GM19467 (cell line): ENCODE data around the gene FUT6.
"Not testable (repeated sequence)": the region's sequence is repeated elsewhere in the genome, so short reads cannot be mapped to it uniquely, and the experiment has no call there.

Experiments
- ATAC-seq: cut with Tn5 transposase; IDR thresholded peaks from one replicate; pipeline ENCODE4 v1.9.1; 2021; ENCODE audit warnings: mild to moderate bottlenecking, moderate library complexity; ENCODE audit not compliant: unreplicated experiment

The FUT6 gene

DNA sequence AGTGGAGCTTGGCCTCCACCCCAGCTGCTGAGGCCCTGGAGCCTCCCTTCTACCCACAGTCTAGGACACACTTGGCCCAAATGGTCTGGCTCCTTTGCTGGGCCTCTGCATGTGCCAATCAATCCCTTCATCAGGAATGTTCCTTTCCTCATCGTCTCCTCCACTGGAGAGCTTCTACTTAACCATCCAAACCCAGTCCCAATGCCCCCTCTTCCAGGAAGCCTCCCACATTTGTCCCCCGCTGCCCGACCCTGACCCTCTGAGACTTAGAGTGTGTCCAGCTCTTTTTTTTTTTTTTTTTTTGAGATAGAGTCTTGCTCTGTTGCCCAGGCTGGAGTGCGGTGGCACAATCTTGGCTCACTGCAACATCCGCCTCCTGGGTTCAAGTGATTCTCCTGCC, 51.1 kb downstream of the FUT6 start:
- ATAC-seq: no peak

DNA sequence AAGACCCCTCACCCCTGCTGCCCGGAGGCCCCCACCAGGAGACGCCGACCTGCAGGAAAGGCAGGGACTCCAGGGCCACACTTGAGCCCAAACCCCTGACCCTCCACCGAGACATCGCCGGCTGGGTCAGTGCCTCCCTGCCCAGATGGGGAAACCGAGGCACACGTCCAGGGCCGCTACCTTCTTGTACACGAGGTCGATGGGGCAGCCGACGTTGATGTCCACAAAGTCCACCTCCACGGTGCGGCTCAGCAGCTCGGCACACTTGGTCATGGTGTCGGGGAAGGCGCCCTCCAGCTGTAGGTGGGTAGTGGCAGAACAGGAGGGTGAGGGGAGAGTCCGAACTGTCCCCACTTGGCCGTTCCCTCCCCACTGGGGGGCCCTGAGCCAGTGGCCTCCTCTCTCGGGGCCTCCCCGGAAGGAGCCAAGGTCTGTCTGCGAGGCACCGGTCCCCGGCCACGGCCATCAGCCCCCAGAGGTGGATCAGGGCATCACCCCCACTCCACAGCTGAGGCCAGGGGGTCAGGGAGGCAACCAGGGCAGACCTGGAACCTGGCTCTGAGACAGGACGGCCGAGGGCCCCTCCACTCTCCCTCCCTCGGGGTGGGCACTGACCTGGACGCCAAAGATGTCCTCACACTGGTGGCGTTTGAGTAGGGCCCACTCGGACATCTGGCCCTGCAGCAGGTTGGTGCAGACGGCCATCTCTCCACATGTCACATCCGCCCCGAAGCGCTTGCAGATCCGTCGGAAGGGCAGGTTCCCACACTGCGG, 51.9 kb downstream of the FUT6 start:
- ATAC-seq: no peak

DNA sequence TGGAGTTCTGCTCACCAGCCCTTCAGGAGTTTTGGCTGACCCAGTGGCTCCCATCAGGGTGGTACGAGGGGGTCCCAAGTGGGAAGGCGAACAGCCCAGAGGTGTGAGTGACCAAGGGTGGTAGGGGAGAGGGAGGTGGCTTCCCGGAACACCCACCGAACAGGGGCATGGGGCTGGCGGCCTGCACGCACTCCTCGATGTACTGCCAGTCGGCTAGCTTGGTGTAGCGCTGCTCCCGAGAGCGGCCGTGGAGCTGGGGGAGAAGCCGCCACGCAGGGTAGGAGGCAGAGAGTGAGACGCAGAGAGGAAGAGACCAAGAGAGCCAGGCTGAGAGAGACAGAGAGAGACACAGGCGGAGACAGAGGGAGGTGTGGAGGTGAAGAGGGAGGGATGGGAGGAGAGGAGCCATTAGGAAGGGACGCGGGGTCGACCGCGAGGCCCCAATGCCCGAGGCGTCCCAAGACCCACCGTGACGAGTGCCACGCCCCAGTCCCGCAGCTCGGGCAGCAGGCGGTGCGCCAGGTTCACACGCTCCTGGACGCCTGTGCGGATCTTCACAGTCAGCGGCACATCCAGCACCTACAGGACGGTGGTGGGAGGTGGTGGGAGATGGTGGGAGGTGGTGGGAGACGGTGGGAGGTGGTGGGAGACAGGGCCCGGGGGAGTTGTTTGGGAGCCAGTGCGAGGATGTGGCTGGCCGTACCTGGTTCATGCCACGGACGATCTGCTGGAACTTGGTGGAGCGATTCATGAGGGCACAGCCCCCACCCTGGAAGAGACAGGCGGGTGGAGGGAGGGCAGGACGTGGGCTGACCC, 52.7 kb downstream of the FUT6 start:
- no peak for ATAC-seq

GRCh38 chr19:5785423-5785822, 54.1 kb downstream of the FUT6 start:
- no peak for ATAC-seq

GRCh38 chr19:5784581-5785147, 54.8 kb downstream of the FUT6 start, which contains the start of gene PRR22:
Gene PRR22 (minus strand): TSS chr19:5784746. CDS start chr19:5784660, 86 bp downstream.
- ATAC-seq: no peak

GRCh38 chr19:5782945-5783919, 56.3 kb downstream of the FUT6 start:
- no peak for ATAC-seq

DNA sequence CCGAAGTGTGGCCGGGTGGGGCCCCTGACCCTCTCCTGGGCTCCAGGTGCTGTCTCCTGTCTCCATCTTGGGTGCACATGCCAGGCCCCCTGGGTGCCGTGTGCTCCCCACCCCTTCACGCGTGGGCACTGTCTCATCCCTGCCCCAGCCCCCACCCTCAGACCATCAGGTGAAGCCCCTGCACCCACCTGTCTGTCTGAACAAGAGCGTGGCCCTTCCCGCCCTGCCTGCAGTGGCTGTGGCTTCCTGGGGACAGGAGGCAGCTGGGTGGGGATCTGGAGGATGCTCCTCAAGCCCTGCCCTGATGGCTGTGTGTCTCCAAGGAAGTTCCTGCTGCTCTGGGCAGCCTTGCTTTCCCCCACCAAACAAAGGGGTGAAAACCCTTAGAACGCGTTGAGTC, 57.2 kb downstream of the FUT6 start:
- no peak for ATAC-seq

GRCh38 chr19:5780916-5781315, 58.6 kb downstream of the FUT6 start:
- ATAC-seq: not testable (repeated sequence)
